Dedifferentiated amniotic fluid mesenchymal stem cell (primary cell): ENCODE data around the gene POLR2A.
"Not testable (repeated sequence)": the region's sequence is repeated elsewhere in the genome, so short reads cannot be mapped to it uniquely, and the experiment has no call there.

ENCODE experiments used
- DNase-seq: peaks from one replicate; pipeline ENCODE4 v3.0.0-alpha.2; 2016; ENCODE audit errors: extremely low spot score

The POLR2A gene

DNA sequence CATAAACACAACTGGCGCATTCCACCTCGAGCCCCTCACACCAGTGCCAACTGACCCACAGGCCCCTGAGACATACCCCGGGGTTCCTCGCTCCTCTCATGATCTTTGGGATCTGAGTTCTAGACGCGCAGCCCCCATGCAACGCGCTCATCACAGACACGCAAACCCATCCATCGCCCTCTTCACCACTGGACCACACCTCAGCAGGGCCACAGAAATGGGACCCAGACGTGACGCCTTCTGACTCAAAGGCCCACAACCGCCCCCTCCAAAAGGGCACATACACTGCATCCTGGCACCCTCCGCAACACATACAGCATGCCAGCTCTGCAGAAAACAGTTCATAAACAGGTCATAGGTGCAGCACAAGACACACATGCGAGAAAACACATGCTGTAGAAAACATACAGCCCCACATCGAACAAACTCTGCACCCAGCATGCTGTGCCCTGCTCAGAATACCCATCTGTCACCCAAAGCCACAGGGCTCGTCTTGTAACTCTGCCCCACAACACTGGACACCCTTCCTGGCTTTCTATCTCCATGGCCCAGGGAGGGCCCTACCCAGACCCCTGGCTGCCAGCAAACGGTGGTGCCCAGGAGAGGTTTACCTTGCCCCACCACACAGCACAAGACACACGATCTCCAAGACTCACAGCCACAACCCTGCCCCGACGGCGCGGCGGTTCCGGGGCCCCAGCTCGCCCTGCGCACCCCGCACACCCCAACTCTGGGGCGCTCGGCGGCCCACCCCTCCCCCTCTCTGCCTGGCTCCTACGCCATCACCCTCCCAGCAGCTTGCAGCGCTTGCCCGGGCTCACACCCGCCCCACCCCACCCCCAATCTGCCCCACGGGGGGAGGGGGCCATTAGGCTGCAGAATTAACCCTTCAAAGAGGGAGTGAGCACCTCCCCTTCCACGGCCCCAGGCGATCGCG, 5.6 kb upstream of the POLR2A start:
- DNase-seq = no peak

- no peak for DNase-seq
Observed at GRCh38 chr17:7479213-7480088, 4.7 kb upstream of the POLR2A start, which contains the start of gene ZBTB4. Gene ZBTB4 (minus strand): TSS chr17:7479631. CDS start chr17:7466801, 12,830 bp downstream.

GRCh38 chr17:7480089-7480384, 4.1 kb upstream of the POLR2A start:
- no peak for DNase-seq

GRCh38 chr17:7481275-7481674, 2.9 kb upstream of the POLR2A start, which contains the start of gene SLC35G6:
Gene SLC35G6 (plus strand): TSS chr17:7481446. CDS start chr17:7481517, 71 bp downstream.
- not testable (repeated sequence) for DNase-seq

GRCh38 chr17:7481842-7482741, 2.1 kb upstream of the POLR2A start:
- not testable (repeated sequence) for DNase-seq

GRCh38 chr17:7482742-7483088, 1.5 kb upstream of the POLR2A start:
- not testable (repeated sequence) for DNase-seq

GRCh38 chr17:7483255-7484066, 705 bp upstream of the POLR2A start:
- peak; percentile 88 for DNase-seq

- no peak for DNase-seq
Observed at GRCh38 chr17:7484919-7485377, 782 bp downstream of the POLR2A start.

DNA sequence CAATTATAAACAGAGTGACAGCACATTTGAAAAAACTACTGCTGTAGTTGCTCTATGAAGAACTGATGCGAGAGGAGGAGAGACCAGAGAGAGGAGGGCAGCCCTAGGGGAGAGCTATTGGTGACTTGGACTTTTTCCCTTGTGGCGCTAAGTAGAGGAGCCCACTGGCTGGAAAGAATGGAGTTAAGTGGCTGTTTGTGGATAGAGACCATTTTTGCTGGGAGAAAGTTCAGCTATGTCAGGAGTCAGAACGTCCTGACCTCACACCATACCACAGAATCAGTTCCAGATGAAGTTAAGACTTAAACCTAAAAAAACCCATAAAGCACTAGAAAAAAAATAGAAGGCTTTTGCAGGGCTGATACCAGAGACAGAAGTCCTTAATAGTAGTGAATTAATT, 2.0 kb downstream of the POLR2A start:
- DNase-seq = no peak

GRCh38 chr17:7490144-7490543, 6.0 kb downstream of the POLR2A start:
- DNase-seq = no peak

DNA sequence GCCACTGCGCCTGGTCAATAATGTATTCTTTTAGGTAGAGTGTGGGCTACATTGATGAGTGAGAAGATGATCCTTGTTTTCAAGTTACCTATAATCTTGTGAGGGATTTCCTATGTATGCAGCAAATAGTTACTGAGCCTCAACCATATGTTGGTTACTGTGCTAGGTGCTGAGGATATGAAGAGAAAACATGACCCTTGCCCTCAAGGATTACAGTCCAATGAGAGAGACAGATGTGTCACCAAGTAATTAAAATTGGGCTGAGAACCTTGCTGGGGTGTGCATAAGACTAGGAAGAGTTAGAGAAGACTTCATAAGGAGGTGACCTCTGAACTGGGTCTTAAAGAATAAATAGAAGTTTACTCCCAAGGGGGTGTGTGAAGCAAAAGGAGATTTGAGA, 7.4 kb downstream of the POLR2A start:
- DNase-seq = no peak

DNA sequence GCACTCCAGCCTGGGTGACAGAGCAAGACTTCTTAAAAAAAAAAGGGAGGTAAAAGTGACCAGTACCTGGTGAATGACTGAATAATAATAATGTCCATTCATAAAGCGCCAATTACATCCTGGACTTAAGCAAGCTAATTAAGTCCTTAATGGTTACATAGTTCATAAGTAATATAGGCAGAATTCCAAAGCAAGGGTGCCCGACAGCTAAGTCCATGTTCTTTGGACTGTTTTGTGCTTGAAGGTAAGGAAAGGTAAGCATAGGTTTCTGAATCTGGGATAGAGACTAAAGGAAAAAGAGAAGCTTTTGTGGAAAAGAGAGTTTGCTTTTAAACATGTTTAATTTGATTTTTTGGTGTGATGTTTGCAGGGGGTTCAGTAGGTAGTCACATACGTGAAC, 9.8 kb downstream of the POLR2A start:
- no peak for DNase-seq

GRCh38 chr17:7495906-7496434, 11.8 kb downstream of the POLR2A start:
- DNase-seq = no peak

GRCh38 chr17:7496470-7497183, 12.5 kb downstream of the POLR2A start:
- DNase-seq = no peak

DNA sequence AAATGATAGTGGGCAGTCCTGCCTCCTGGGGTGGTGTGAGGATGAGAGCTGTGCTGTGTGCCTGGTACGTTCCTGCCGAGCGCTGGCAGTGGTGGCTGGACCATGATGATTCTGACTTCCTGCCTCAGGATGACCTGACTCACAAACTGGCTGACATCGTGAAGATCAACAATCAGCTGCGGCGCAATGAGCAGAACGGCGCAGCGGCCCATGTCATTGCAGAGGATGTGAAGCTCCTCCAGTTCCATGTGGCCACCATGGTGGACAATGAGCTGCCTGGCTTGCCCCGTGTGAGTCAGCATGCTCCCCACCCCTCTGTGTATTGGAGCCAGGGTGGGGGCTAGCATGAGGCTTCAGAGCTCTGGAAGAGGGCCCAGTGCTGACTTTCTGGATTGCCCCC, 13.1 kb downstream of the POLR2A start:
- DNase-seq = no peak

DNA sequence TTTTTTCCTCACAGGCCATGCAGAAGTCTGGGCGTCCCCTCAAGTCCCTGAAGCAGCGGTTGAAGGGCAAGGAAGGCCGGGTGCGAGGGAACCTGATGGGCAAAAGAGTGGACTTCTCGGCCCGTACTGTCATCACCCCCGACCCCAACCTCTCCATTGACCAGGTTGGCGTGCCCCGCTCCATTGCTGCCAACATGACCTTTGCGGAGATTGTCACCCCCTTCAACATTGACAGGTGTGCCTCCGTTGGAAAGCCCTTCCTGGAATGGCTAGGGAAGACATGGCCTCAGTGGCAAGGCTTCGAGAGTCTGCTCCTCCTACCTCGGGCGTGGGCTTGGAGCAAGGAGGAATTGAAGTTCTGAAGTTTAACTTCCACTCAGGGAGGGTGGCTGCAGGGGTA, 13.5 kb downstream of the POLR2A start:
- DNase-seq = no peak

DNA sequence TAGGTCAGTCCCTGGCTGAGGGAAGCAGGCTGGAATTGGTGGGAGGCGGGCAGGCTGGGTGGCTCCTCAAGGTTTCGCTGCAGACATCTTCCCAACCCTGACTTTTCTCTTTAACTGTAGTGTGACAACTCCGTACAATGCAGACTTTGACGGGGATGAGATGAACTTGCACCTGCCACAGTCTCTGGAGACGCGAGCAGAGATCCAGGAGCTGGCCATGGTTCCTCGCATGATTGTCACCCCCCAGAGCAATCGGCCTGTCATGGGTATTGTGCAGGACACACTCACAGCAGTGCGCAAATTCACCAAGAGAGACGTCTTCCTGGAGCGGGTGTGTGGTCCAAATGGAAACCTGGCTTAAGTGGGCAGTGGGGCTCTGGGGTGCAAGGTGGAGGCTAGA, 15.0 kb downstream of the POLR2A start:
- DNase-seq = no peak

- DNase-seq = no peak
Observed at GRCh38 chr17:7501729-7502128, 17.6 kb downstream of the POLR2A start.

- DNase-seq = no peak
Observed at GRCh38 chr17:7502171-7502847, 18.1 kb downstream of the POLR2A start.
